AG04450 (cell line): Measurements from ENCODE around the gene OGDHL. TPM values are rescaled to one million over a fixed set of nuclear protein-coding genes. Genes with fewer than 3 reads are reported as not detected.

Source experiments
- CTCF ChIA-PET: fragments of 300-600, 350-600 bp; formaldehyde crosslinking; extraction: SDS; loops from one replicate; lab custom pipeline; 2022; ENCODE audit warnings: antibody characterized with exemption, inconsistent platforms; lab: Charles Lee
- POLR2A ChIA-PET: fragments of 350-600 bp; formaldehyde crosslinking; extraction: SDS; loops from one replicate; lab custom pipeline; 2021; ENCODE audit warnings: antibody characterized with exemption, inconsistent platforms; lab: Yijun Ruan, JAX
- DNase-seq: peaks from one replicate; pipeline ENCODE4 v3.0.0-alpha.2; 2011; ENCODE audit warnings: low read depth, low spot score
- H3K27ac ChIP-seq: one replicate; pipeline ENCODE4 v1.5.1; 2012; ENCODE audit warnings: low read depth, low read length, control low read depth
- H3K27me3 ChIP-seq: one replicate; pipeline ENCODE4 v1.6.0; 2012; ENCODE audit warnings: low read length; ENCODE audit not compliant: control insufficient read depth, insufficient read depth
- H3K4me3 ChIP-seq: 2 replicates; pipeline ENCODE4 v1.5.1; 2011; ENCODE audit warnings: mild to moderate bottlenecking, low read depth, low read length, control low read depth
- H3K9me3 ChIP-seq: 2 replicates; pipeline ENCODE4 v1.5.1; 2012; ENCODE audit warnings: low read length; ENCODE audit not compliant: control insufficient read depth, insufficient read depth
- polyA plus RNA-seq: library from polyadenylated mRNA; depleted of rRNA; stranded (reverse); fragments of >200 nt; gene quantifications from 2 replicates; pipeline ENCODE4 v1.2.3, GENCODE V29; 2011
- TF ChIP-seq, protein P1 (sequence below): IDR thresholded peaks from 2 replicates; pipeline ENCODE4 v1.5.1; 2011; ENCODE audit warnings: low read depth, low read length, control low read depth, inconsistent platforms

The OGDHL gene
- polyA plus RNA-seq, 1 experiment = 0.19 TPM

DNA sequence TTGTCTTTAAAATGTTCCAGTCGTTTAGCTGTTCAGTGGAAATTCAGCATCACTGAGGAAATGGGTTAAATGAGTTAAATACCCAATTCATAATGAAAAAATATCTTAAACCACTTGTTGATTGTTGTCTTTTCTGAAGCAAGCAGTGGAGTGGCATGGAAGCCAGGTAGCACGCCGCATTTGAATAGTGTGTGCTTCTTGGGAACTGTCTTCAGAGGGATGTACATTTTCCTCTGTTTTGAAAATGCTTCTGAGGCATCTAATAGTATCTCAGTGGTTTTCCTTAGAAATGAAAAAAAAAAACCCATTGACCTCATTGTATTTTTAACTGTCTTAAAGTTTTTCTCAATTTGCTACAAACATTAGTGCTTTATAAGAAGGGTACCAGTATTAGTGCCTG, 54.5 kb downstream of the OGDHL start:
- Histone ChIP-seq H3K27ac (no peak overlapping the region), H3K27me3 (peaks cover 4% of the 10 kb centered on the region), H3K9me3 (no peaks in the 10 kb centered on the region), H3K4me3 (no peak overlapping the region)
- POLR2A ChIA-PET = no interaction called here
- DNase-seq = no peak
- CTCF ChIA-PET = no interaction called here
- TF ChIP-seq, protein P1, sequence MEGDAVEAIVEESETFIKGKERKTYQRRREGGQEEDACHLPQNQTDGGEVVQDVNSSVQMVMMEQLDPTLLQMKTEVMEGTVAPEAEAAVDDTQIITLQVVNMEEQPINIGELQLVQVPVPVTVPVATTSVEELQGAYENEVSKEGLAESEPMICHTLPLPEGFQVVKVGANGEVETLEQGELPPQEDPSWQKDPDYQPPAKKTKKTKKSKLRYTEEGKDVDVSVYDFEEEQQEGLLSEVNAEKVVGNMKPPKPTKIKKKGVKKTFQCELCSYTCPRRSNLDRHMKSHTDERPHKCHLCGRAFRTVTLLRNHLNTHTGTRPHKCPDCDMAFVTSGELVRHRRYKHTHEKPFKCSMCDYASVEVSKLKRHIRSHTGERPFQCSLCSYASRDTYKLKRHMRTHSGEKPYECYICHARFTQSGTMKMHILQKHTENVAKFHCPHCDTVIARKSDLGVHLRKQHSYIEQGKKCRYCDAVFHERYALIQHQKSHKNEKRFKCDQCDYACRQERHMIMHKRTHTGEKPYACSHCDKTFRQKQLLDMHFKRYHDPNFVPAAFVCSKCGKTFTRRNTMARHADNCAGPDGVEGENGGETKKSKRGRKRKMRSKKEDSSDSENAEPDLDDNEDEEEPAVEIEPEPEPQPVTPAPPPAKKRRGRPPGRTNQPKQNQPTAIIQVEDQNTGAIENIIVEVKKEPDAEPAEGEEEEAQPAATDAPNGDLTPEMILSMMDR = no peak

DNA sequence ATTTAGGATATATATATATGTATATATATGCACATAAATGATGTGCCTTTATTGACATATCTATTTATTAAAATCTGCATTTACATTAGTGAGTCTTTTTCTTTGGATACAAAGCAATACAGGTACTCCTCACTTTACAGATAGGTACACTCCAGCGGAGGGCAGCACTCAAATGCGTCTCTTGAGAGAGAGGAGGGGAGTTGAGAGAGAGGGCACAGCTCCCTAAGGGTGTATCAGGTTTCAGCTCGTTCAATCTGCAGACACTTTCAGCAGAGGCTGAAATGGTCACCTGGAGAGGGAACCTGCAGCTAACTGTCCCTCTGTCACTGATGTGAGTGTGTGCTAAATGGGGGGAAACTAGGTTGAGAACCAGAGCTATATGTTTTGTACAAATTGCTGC, 61.1 kb downstream of the OGDHL start:
- Histone ChIP-seq H3K27ac (no peak overlapping the region), H3K4me3 (no peak overlapping the region), H3K27me3 (peaks cover 3% of the 10 kb centered on the region), H3K9me3 (no peaks in the 10 kb centered on the region)
- ChIA-PET POLR2A (no interaction called here), CTCF (no interaction called here)
- TF ChIP-seq, protein P1 = no peak
- DNase-seq = no peak

DNA sequence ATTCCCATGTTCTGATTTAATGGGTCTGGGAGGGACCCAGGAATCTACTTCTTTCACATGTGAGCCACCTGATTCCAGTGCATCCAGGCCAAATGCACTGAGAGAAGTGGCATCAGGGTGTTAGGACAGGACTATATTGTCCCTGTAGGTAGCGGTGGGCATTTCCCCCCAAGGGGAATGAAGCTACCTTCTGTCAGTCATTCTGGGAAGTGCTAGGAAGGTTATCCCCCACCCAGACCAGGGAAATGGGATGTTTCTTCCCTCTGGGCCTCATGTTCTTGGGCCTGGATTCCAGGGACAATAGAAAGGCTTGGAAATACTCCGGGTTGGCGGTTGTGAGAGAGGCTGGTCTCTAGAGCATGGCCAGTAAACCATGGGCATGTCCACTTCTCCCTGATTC, 61.9 kb downstream of the OGDHL start:
- TF ChIP-seq, protein P1 = no peak
- no peaks in the 10 kb centered on the region for H3K9me3 ChIP-seq
- POLR2A ChIA-PET = no interaction called here
- no peak overlapping the region for H3K4me3 ChIP-seq
- CTCF ChIA-PET = no interaction called here
- H3K27me3 ChIP-seq = peaks cover 6% of the 10 kb centered on the region
- no peak for DNase-seq
- H3K27ac ChIP-seq = no peak overlapping the region

DNA sequence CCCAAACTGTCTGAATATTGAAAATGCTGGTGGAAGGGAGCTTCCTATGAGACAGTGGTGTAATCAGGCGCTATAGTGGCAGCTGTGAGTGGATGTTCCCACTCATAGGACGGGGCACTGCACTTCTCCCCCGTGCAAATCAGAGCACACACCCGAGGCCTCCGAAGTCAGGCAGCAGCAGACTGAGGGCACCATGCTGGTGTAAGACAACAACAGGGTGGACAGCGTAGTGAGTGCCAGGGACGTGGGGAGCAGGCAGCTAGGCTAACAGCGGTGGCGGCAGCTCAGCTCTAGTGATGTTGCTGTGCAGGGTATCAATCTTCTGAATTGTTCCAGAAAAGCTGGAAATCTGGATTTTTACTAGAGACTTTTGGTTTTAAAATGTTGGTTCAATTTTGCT, 63.4 kb downstream of the OGDHL start:
- H3K4me3 ChIP-seq = no peak overlapping the region
- no peak overlapping the region for H3K27ac ChIP-seq
- H3K27me3 ChIP-seq = peaks cover 7% of the 10 kb centered on the region
- POLR2A ChIA-PET = no interaction called here
- TF ChIP-seq, protein P1 = no peak
- H3K9me3 ChIP-seq = no peaks in the 10 kb centered on the region
- no peak for DNase-seq
- CTCF ChIA-PET = no interaction called here

DNA sequence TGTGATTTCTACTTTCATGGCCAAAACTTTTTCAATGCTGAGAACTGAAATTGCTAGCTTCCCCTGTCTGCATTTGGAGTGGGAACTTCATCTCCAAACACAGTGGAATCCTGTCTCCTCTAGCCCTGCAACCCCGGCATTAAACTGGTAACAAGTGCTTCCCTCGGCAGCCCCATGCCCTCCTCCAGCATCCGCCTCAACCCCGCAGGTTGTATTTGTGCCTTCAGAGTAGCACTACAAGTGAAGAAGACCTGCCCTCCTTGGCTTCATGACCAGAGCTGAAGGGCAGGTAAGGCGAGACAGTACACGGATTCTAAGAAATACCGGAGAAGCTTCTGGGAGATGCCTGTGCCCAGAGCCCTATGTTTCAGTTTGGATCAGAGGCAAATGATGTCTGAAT, 65.8 kb downstream of the OGDHL start:
- TF ChIP-seq, protein P1 = no peak
- no peak for DNase-seq
- Histone ChIP-seq H3K27me3 (peaks cover 22% of the 10 kb centered on the region), H3K27ac (no peak overlapping the region), H3K4me3 (no peak overlapping the region), H3K9me3 (no peaks in the 10 kb centered on the region)
- ChIA-PET CTCF (no interaction called here), POLR2A (no interaction called here)
